Duodenal mucosa (tissue), 2 donors: ENCODE measurements around the gene PPP4R3A.
A peak's percentile ranks its signal among the peaks of the same experiment; 100 is the strongest.

ENCODE experiments used
- H3K27ac ChIP-seq: one replicate; pipeline ENCODE4 v1.7.0; 2013; ENCODE audit warnings: low read depth, low read length
- H3K27me3 ChIP-seq, 2 donors: one replicate each; pipeline ENCODE4 v1.7.0; 2013; ENCODE audit warnings: low read length in 2 of 2, control low read depth in 1 of 2; ENCODE audit not compliant: insufficient read depth in 2 of 2, control insufficient read depth in 1 of 2
- H3K36me3 ChIP-seq, 2 donors: one replicate each; pipeline ENCODE4 v1.7.0; 2013; ENCODE audit warnings: low read length in 2 of 2, control low read depth in 1 of 2; ENCODE audit not compliant: insufficient read depth in 2 of 2, control insufficient read depth in 1 of 2
- H3K4me1 ChIP-seq, 2 donors: one replicate each; pipeline ENCODE4 v1.7.0; 2013; ENCODE audit warnings: low read length in 2 of 2, control low read depth in 1 of 2; ENCODE audit not compliant: insufficient read depth in 2 of 2, control insufficient read depth in 1 of 2
- H3K4me3 ChIP-seq, 2 donors: one replicate each; pipeline ENCODE4 v1.7.0; 2013; ENCODE audit warnings: low read length in 2 of 2, low read depth in 1 of 2
- H3K9ac ChIP-seq, 2 donors: one replicate each; pipeline ENCODE4 v1.7.0; 2013; ENCODE audit warnings: low read length in 2 of 2, low read depth in 1 of 2
- H3K9me3 ChIP-seq, 2 donors: one replicate each; pipeline ENCODE4 v1.7.0; 2013; ENCODE audit warnings: low read length in 2 of 2, control low read depth in 1 of 2; ENCODE audit not compliant: control insufficient read depth in 1 of 2

The PPP4R3A gene

GRCh38 chr14:91419451-91419850, 90.7 kb downstream of the PPP4R3A start:
- no peak overlapping the region for H3K27ac ChIP-seq
- peaks cover 16 to 37% of the 10 kb centered on the region in 2 donors for H3K4me1 ChIP-seq
- no peak overlapping the region for H3K4me3 ChIP-seq
- no peaks in the 10 kb centered on the region for H3K27me3 ChIP-seq
- no peaks in the 10 kb centered on the region for H3K9me3 ChIP-seq
- H3K36me3 ChIP-seq, result no peaks in the 10 kb centered on the region
- H3K9ac ChIP-seq, result no peak overlapping the region

DNA sequence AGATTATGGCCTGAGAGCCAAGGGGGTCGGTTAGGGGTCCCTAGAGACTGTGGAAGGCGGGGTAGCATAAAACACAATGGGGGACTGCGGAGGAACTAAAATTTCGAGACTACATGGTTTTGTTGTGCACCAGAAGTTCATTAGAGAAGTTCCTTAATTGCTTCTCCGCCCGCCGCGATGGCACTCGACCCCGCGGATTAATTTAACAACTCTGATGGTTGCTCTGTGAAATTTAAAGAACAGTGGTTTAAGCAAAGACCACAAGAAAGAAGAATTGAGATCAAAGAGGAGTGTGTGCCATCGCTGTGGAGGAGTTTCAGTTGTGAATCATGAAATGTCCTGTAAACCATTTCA, 91.1 kb downstream of the PPP4R3A start:
- H3K9me3 ChIP-seq, result no peaks in the 10 kb centered on the region
- H3K9ac ChIP-seq, result peak overlapping the region; percentile 2 to 54
- no peak overlapping the region for H3K27ac ChIP-seq
- H3K36me3 ChIP-seq, result no peaks in the 10 kb centered on the region
- peak overlapping the region in 1 of 2 donors; percentile 58 for H3K4me3 ChIP-seq
- peaks cover 20 to 39% of the 10 kb centered on the region in 2 donors for H3K4me1 ChIP-seq
- H3K27me3 ChIP-seq, result no peaks in the 10 kb centered on the region

DNA sequence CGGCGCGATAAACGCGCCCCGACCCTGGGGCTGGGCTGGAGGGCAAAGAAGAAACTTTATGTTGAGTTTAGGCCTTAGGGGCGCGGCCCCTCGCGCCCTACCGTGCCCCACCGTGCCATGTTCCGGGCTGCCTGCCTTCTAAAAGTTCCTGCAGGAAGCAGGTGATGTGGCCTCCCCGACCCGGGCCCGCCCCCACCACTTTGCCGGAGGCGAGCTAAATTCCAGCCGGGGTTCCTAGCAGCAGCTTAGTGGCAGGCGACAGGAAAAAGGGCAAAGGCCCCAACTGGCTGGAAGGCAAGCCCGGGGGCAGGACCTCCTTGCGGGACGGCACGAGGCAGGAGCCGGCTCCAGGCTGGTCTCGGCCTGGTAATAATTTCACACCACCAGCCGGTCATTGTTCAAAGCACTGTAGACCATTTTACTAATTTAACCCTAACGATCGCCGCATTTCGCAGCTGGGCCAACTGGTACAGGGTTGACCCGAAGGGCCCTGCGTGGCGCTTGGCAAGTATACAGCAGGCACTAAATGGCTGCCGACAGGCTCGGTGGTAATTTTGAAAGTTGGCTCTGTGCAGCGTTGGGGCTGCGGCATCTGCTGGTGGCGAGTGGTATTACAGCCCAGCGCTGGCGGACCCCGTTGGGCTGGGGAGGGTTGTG, 91.6 kb downstream of the PPP4R3A start:
- no peaks in the 10 kb centered on the region for H3K9me3 ChIP-seq
- peaks cover 25 to 44% of the 10 kb centered on the region in 2 donors for H3K4me1 ChIP-seq
- peak overlapping the region; percentile 58 to 68 for H3K4me3 ChIP-seq
- H3K27me3 ChIP-seq, result no peaks in the 10 kb centered on the region
- H3K36me3 ChIP-seq, result no peaks in the 10 kb centered on the region
- H3K27ac ChIP-seq, result peak overlapping the region; percentile 4
- H3K9ac ChIP-seq, result peak overlapping the region; percentile 2 to 54

GRCh38 chr14:91417983-91418386, 92.1 kb downstream of the PPP4R3A start:
- no peak overlapping the region for H3K9ac ChIP-seq
- no peaks in the 10 kb centered on the region for H3K27me3 ChIP-seq
- H3K4me3 ChIP-seq, result peak overlapping the region; percentile 58 to 68
- no peaks in the 10 kb centered on the region for H3K36me3 ChIP-seq
- no peaks in the 10 kb centered on the region for H3K9me3 ChIP-seq
- H3K27ac ChIP-seq, result peak overlapping the region; percentile 4
- H3K4me1 ChIP-seq, result peaks cover 31 to 47% of the 10 kb centered on the region in 2 donors

DNA sequence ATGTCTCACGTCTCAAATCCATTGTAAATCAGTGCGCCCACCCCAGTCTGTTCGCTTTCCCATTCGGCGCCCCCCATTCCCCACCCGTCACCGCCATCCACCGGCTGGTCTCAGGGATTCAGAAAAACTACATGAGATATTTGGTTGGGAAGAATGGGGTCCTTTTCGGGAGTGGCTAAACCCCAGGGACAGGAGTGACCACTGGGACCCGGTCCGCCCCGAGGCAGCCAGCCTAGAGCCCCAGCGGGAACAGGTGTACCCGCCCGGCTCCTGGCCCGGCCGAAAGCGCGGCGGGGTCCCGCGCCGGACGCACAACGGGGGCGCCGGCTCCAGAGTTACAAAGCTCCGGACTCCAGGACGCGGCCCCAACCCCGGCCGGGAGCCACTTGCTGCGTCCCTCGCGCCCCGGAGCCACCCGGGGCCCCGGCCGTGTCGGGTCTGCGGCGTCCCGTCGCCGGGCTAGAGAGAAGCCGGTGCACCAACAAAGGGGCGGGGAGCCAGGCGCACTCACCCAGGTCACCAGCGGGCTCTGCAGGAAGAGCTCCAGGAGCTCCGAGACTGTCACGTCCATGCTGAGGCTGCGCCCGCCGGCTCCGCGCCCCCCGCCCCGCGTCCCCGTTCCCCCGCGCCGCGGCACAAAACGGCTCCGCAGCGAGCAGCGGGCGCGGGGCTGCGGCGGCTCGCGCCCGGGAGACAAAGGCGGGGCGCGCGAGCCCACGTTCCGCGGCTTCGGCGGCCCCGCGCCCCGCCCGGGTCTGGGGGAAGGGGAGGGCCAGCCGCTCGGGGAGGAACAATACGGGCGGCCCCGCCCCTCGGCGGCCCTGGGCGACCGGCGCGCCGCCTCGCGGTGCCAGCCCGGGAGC, 92.8 kb downstream of the PPP4R3A start, which contains the start of gene CCDC88C:
Gene CCDC88C, minus strand, starts transcription at position 701 of the 863 bp plus-strand sequence. Its CDS starts 130 bp downstream, at position 571.
- no peaks in the 10 kb centered on the region for H3K27me3 ChIP-seq
- H3K9ac ChIP-seq, result peak within 1 kb of the TSS; percentile 79 to 85
- peaks cover 33 to 47% of the 10 kb centered on the region in 2 donors for H3K4me1 ChIP-seq
- no peaks in the 10 kb centered on the region for H3K9me3 ChIP-seq
- peak within 1 kb of the TSS; percentile 67 for H3K27ac ChIP-seq
- no peaks in the 10 kb centered on the region for H3K36me3 ChIP-seq
- peak within 1 kb of the TSS; percentile 89 to 90 for H3K4me3 ChIP-seq

DNA sequence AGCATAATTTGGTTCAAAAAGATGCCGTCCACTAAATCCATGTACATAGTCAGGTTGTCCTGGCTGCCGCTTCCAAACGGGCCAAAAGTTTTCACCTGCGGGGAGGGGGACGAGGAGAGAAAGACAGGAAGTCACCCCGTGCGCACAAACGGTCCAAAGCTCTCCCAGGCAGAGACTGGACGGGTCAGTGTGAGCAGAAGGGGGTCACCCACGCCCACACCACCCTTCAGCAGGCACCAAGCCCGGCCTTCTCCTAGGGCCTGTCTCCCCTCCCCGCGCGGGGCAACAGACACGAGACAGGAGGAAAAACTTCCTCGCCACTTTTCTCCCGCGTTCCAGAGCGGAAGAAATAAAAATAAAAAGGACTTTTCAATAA, 93.4 kb downstream of the PPP4R3A start:
- Histone ChIP-seq H3K4me3 (peak overlapping the region; percentile 89 to 90), H3K9ac (peak overlapping the region; percentile 79 to 85), H3K9me3 (no peaks in the 10 kb centered on the region), H3K27ac (peak overlapping the region; percentile 67), H3K36me3 (no peaks in the 10 kb centered on the region), H3K27me3 (no peaks in the 10 kb centered on the region), H3K4me1 (peaks cover 33 to 47% of the 10 kb centered on the region in 2 donors)

DNA sequence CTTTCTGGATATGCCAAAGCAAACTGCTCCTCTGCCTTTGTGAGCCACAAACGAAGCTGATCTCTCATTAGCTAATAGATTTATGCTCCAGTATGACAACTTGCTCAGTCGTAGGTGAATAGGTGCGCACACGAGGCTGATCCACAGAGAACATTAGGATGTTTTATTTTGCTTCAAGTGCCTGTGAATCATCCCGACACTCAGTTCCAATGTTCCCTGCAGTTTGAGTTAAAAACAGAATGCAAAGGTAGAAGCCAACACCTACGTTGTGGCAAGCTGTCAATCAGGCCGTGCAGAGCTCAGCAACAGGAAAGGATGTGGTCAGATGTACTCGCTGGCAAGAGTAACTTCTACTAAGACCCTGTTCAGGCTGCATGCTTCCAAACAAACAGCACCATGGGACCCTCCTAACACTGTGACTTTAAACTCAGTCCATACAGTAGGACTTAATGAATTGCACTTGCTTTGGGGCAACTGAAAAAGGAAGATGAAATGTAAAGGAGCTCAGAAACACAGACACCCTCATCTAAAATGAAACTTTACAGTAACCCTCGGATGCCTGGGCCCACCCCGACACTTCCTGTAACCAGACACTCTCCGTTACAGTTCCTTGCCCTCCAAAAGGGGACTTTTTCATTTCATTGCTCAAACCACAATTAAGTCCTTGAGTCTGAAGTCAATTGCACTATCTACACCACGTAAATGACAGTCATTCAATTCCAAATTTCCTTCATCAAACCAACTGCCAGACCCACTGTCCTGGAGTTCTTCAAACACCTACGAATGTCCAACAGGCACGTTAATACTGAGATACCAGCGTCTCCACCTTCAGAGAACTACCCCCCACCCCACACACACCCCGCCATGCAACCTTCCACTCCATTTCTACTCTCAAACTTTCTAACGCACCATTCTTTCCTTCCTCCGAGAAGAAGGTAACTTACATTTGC, 94.0 kb downstream of the PPP4R3A start:
- peak overlapping the region; percentile 67 for H3K27ac ChIP-seq
- H3K9ac ChIP-seq, result peak overlapping the region; percentile 79 to 85
- peaks cover 38 to 49% of the 10 kb centered on the region in 2 donors for H3K4me1 ChIP-seq
- H3K27me3 ChIP-seq, result no peaks in the 10 kb centered on the region
- no peaks in the 10 kb centered on the region for H3K9me3 ChIP-seq
- H3K36me3 ChIP-seq, result no peaks in the 10 kb centered on the region
- peak overlapping the region; percentile 89 to 90 for H3K4me3 ChIP-seq

DNA sequence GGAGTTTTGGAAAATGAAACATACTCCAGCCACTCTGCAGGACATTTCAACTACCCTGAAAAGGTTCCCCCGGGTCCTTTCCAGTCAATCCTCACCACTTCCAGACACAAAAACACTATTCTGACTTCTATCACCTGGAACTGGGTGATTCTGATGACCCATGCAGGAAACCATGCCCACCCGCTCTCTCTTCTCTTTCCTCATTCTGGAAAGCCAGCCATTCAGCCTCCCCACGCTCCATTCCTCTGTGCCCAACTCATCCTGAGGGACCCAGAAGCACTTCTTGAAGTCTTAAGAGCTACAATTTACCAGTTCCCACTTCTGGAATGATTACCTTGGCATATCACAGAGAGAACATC, 95.7 kb downstream of the PPP4R3A start:
- Histone ChIP-seq H3K4me3 (peak overlapping the region; percentile 89 to 90), H3K9ac (peak overlapping the region; percentile 51 to 56), H3K36me3 (no peaks in the 10 kb centered on the region), H3K9me3 (no peaks in the 10 kb centered on the region), H3K27me3 (no peaks in the 10 kb centered on the region), H3K27ac (no peak overlapping the region), H3K4me1 (peaks cover 49 to 62% of the 10 kb centered on the region in 2 donors)

DNA sequence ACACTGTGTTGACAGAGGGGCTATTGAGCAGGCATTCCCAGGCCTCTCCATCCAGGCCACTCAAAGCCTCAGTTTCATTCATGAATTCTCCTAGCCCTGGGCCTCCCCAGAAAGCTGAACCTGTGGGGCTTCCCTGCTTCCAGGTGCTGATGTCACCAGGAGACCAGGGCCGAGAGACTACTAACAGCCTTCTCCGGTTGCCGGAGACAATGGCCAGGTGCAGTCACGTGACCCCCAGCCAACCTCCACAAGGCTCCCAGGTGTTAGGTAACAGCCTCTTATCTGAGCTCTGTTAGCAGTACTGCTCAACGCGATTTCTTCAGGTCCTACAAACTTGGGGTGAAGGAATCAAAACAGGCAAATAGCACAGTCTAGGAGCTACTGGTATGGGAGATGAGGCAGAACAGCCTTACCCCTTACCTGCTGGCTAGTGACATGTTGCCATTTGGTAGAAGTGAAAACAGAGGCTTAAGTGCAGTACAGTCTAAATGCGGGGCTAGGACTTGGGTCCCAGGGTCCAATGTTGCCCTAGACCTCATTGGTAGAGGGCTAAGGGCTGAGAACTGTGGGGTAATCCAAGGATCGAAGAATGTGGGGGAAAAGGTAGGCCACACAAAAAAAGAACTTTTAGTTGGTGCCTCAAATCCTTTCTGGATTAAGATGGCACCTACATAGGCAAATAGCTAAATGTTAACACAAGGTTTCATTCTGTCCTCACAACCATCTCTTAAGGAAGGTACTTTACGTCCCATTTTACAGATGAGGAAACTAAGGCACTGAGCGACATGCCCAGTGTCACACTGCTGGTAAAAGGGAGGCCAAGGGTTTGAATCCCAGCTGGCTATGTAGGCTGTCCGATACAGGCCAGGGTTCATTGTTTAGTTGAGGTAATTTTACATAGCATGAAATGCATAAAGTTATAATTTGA, 96.3 kb downstream of the PPP4R3A start:
- H3K9ac ChIP-seq, result peak overlapping the region in 1 of 2 donors; percentile 56
- no peaks in the 10 kb centered on the region for H3K27me3 ChIP-seq
- no peaks in the 10 kb centered on the region for H3K9me3 ChIP-seq
- peaks cover 0 to 1% of the 10 kb centered on the region in 2 donors for H3K36me3 ChIP-seq
- peak overlapping the region; percentile 22 for H3K27ac ChIP-seq
- H3K4me3 ChIP-seq, result peak overlapping the region; percentile 89 to 90
- H3K4me1 ChIP-seq, result peaks cover 51 to 59% of the 10 kb centered on the region in 2 donors
